ENCODE results near the gene AUTS2.

Gene AUTS2

DNA sequence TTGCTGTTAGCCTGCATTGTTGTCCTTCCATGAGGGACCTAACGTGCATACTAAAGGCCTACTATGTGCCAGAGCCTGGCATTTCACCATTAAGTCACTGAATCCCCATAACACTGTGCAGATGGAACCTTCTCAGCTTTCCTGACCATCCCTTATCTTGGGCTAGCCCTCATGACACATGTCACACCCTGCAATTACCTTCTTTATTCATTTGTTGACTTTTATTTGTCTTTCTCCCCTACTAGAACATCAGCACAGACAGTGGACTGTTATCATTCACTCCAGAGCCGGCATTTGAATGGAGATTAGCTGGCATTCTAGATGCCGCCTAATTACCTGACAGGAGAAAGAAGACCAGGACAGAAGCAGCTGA lies 1062.5 kb downstream of the AUTS2 start:
- FAIRE-seq: no peak

DNA sequence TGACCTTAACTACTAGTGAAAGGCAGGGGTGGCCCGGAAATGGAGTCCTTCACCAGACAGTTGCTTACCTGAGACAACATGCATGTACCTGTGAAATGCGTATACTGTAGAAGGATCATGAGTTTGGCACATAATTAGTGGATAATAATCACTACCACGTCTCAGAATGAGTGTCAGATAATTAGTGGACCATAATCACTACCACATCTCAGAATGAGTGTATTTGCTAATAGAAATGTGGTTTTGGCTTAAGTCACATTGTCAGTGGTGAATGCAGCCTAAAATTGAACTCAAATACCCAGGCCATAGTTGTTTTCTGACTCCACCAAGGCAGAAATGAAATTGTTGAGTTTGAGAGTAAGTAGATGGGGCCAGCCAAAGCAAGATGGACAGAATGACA lies 1065.4 kb downstream of the AUTS2 start:
- no peak for FAIRE-seq

DNA sequence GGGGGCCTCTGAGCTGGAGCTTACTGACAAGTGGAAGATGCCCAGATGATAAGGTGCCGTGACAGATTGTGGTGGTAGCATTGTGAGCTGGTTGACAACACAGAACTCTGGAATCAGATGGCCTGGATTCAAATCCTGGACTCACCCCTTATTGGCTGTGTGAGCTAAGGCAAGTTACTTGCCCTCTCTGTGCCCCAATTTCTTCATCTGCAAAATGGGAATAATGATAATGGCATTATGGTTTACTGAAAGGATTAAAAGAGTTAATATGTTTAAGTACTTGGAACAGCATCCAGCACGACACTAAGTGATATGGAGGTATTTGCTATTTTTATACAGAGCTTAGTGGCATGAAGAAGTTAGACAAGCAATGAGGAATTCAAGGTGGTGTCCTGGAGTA lies 1067.7 kb downstream of the AUTS2 start:
- no peak for FAIRE-seq

DNA sequence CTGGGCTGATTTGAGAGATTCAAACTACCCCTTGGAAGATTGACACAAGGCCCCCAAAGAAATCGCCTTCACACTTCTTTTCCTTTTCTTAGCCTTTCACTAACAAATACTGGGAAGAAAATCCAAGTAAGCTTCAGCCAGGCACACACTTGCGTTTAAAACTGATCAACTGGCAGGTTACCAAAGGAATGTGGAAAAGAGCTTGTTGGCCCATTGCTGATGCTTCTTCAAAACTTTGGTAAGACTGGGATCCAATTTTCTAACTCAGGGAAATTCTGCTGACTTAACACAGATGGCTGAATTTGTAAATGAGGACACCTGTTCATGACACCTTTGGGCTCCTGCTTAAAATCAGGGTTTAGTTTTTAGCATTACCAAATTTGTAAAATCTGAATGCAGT lies 1069.1 kb downstream of the AUTS2 start:
- FAIRE-seq: no peak

DNA sequence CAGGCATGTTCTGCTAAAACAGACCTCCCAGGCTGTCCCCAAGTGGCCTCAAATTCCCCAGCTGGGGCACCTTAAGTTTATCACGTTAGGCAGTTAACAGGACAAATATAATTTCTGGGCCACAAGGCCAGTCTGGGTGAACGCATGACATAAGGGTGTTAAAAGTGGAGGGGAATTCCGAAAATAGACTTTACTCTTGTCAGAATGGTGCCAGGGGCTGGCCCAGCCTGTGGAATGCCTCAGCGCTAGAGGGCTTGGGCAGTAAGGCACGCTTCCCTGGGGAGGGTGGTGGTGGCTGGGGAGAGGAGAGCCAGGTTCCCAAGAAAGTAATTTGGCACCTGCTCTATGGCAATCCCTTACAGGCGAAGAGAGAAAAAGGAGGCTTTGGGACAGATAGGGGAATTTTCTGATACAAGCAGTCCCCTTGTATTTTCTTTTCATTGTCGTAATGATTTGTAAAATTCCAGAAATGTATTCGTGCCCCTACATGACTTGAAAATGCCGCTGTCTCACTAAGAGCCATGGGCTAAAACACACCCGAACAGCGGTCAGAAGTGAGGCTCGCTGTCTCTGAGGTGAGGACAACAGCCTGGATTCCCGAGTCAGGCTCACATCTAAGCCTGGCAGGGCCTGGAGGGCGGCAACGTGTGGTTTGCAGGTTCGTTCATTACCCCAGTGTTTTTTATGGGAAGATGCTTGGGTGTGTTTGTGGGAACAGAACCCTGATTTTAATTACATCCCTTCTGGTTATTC lies 1070.5 kb downstream of the AUTS2 start:
- FAIRE-seq: no peak

DNA sequence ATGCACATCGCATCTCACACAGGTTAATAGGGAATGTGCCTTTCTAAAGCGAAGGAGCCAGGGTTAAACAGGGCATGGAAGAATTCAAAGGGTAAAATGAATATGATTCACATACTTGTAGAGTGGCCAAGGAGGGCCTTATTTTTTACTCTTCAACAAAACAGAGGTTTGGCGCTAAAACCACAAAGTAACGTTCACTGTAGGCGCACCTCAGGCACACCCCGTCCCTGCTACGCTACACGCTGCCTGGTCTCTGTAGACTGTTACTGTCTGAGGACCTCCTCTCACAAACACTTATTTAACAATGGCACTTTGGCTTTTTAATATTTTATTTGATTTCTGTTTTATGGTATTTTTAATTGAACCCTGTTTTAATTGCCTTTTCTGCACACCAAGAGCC lies 1071.6 kb downstream of the AUTS2 start:
- no peak for FAIRE-seq

DNA sequence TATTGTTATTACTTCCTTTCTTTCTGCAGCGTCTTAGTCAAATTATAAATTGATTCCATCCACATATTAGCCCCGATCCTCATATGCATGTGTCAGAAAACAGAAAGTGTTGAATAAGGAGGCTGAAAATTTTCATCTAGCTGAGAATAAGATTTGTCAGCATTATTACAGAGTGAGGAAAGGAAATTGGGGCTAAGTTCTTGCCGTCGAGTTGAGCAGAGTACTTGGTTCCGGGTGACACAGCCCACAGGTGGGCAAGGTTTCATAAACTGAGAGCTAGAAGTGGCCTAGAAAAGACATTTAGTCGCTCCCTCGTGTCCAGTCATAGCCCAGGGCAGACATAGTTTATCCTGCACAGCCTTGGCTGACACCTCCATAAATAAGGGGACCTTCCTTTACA lies 1072.0 kb downstream of the AUTS2 start:
- FAIRE-seq: no peak

DNA sequence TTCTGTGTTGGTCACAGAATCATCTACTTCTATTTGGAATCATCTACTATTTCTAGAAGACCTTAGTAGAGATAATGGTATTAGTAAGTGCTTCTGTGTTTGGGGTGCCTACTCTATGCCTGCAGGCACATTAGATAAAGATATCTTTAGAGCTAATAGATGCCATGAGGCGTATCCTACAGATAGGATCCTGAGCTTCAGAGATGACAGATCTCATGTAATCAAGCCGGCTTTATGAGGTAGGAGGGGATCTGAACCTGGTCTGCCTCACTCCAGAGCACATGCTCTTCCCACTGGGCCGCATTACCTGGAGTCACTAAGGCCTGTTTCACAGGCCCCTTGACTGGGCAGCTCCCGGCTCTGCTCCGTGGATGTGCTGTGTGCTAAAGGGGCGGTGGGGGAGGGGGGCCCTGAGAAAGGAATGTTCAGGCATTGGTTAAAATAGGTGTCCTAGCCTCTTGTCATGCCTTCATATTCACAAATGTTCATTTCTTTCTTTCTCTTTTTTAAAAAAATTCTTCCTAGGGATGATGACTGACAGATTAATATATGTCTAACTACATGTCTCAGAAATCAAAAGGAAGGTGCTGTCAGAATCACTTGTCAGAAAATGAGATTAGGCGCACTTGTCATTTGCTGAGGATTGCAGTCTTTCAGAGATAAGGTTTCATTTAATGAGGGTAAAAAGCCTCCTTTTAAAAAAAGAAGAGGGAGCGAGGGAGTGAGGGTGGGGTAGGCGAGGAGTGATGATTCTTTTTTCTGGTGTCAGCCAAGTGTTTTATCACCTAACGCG lies 1075.7 kb downstream of the AUTS2 start:
- no peak for FAIRE-seq

DNA sequence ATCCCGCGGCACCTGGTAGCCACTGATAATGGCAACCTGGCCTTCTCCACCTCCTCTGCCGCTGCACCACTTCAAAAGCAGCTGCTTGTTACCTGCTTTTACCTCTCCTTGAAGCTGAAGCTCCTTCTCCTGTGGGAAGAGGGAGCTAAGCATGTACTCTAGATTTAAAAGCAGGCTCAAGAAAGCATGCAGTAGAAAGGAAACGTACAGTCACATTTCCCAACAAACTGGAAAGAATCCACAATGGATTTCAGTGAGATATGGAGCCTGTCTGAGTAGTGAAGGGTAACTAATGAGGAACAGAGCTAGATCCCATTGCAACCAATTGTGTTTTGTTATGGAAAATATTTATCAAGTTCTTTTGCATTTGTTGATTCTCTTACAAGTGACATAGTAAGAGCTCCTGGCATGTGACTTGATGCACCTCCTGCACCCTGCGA lies 1076.3 kb downstream of the AUTS2 start:
- FAIRE-seq: no peak

DNA sequence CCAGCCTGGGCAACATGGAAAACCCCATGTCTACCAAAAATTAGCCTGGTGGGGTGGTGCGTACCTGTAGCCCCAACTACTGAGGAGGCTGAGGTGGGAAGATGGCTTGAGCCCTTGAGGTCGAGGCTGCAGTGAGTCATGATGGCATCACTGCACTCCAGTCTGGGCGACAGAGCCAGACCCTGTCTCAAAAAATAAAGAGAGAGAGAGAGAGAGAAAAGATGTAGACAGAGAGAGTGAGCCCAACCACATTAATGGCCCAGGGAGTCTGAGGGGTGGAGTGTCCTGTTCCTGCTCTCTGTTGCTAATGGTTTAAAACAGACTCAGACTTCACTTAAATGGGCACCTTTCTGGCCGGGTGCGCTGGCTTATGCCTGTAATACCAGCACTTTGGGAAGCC lies 1078.0 kb downstream of the AUTS2 start:
- FAIRE-seq: no peak

DNA sequence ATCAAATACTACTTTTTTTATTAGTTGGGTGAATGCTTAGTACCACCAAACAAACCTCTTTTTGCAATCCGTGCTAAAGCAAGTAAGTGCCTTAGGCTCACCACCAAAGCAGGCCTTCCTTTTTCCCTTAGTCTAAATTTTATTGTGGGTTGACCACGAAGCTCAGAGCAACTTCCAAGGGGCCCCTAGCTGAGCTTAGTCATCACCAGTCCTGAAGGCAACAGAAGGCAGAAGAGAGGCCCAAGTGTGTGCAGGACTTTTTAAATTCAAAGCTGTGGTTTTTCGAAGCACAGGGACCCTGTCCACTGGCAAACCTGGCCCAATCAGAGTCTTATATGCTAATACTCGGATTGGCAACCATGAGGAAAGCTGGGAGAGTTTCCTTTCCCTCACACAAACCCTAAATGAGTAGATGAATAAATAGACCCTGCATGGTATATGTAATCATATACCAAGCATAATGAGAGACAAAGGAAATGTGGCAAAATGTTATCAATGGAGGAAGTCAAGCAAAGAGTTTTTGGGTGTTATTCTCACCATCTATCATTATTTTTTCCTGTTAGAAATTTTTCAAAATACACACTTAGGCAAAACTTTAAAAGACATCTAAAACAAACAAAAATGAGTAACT lies 1080.5 kb downstream of the AUTS2 start:
- FAIRE-seq: no peak

DNA sequence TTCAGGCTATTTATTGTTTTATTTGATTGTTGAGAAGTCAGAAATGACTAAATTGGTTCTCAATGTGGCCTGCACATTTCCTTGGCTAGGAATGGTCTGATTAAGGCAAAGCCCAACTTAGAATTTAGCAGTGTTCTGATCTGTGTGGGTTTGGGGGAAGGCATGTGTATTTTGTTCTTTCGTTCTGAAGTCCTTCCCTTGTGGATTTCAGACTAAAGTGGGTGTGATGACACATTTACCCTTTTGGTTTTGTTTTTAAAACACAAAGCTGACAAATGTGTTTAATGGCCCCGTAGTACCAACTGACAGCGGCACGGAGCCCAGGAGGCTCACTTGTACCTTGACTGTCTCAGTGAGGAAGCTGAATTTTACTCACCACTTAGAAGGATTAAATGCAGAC lies 1081.4 kb downstream of the AUTS2 start:
- no peak for FAIRE-seq

DNA sequence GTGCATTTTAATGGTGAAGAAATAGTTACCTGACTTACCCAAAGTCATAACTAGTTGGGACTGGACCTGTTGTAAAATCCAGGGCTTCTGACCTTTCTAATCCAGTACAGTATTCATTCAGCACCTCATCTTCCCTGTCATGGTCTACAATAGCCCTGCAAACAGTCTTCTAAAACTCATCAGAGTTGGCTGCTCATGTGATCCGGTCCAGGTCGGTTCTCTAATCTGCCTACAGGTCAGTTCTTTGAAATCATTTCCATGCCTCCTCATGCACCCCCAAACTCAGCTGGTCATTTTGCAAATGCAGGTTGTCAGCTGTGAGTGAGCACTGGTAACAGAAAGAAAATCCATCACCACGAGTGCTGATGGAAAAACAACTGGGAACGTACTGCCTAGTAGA lies 1082.0 kb downstream of the AUTS2 start:
- no peak for FAIRE-seq

DNA sequence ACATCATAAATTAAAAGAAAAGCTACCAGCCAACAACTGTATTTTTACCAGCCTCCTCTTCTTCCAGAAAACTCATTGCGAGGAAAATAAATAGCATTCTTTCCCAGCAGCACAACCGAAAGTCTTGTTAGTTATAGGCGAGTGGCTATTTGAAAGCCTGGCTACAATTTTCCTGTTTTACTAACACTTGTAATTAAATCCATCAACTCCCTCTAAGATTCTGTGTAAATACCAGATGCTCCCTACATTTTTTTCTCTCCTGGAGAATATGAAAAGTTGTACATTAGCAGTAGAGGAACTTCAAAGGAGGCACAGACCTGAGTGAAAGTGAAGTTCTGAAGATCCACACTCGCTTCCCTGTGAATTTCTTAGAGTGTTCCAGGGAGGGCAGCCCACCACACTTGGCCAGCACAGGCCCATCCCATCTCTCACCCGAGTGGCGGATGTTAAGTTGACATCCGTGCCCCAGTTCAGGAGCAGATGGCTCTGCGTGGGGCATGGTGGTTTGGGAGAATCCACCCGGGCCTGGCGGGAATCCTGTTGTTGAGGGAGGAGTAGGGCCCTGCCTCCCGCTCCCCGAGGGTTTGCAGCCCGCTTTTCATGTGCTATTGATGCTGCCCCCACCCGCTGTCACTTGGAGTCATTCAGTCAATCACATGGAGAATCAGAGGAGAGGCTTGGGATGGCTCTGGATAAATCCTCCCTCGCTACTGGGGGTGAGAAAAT lies 1082.6 kb downstream of the AUTS2 start:
- no peak for FAIRE-seq

DNA sequence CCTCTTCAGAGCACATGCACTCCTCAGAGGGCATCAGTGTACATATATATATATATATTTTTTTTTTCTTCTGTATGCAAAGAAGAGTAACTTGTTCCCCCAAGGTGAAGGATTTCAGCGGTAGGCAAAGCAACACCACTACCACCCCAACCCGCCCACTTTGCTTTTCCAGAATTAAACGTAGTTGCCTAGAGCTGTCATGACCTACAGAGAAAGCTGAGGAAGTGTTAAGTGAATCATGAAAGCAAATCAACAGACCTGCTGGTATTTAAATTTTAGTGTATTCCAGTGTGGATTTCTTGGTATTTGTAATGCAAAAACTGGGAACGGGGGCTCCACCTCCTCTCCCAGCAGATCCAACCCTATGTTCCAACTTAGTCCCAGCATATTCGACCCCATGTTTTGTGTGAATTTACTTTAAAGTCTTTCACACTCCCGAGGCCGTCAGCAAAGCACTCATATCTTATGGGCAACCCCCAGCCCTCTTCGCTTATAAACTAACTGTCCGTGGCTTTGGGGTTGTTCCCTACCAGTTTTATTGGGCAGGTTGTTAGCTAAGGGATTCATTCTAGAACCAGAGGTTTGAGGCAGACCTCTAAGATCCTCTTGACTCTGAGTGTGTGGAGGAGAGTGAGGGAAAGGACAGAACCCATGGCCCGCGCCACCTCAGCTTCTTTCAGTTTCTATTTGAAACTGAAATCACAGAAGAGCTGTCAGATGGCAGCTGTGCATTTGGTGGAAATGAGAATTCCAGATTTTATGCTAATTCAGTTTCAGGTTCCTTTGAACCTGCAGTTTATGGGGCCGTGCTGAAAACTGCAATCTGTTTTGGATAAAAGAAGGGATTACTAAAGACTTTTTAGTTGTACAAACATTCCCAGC lies 1083.4 kb downstream of the AUTS2 start:
- no peak for FAIRE-seq

DNA sequence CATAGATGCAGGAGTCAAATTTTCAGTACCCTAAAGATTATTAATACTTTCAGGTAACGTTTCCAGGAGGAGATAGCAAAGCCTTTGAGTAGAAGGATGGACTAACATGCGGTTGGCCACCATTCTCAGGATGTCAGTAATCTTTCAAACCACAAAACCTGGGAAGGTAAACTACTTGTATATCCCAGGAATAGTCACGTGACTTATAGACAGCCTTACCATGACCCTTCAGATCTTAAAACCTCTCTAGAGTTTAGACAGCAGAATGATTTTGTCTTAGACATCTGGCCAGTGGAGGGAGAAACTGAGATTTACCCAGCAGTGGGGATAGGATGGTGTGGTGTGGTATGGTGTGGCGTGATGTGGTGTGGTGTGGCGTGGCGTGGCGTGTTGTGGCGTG lies 1085.9 kb downstream of the AUTS2 start:
- no peak for FAIRE-seq

DNA sequence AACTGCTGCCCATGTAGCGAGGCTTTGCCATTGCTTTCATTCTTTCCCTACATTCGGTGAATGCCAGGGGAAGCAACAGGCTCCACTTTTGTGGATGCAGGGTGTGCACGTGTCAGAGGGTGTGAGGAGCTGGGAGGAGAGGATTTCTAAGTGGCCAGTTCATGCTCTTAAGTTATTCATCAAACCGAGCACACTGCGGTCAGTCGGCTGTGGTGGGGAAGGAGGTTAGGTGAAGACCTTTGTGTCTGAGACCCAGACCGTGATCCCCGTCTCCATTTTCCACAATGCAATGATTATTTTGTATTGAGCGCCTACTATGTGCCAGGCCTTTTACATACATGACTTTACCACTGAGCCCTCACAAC lies 1095.0 kb downstream of the AUTS2 start:
- no peak for FAIRE-seq

DNA sequence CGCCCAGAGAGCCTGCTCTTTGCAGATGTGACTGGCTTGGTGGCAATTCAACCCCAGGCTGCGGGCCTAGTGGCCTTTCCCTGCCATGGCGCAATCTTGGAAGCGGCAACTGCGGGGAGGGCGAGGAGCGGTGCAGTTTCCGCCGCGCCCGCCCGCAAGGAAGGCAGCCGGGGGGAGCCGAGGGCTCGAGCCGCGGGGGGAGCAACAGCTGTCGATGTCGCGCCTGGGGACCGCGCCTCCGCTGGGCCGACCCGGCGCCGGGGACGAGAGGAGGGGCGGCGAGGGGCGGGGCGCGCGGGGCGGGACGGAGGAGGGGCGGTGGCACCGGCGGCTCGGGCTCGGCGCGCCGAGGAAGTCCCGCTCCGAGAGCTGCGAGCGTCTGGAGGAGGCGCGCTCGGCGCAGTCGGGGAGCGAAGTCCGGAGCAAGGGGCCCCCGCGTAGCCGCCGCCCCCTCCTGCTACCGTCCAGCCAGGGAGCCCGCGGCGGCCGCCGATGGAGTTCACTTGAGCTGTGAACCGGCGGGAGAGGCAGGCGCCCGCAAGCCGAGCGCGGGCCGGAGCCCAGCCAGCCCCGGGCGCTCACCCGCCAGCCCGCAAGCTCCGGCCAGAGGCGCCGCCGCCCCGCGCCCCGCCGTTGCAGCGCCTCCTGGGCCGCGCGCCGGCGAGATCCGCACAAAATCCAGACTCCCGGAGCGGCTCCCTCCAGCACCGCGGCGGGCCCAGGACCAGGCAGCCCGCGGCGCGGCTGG lies 1095.6 kb downstream of the AUTS2 start:
- no peak for FAIRE-seq

DNA sequence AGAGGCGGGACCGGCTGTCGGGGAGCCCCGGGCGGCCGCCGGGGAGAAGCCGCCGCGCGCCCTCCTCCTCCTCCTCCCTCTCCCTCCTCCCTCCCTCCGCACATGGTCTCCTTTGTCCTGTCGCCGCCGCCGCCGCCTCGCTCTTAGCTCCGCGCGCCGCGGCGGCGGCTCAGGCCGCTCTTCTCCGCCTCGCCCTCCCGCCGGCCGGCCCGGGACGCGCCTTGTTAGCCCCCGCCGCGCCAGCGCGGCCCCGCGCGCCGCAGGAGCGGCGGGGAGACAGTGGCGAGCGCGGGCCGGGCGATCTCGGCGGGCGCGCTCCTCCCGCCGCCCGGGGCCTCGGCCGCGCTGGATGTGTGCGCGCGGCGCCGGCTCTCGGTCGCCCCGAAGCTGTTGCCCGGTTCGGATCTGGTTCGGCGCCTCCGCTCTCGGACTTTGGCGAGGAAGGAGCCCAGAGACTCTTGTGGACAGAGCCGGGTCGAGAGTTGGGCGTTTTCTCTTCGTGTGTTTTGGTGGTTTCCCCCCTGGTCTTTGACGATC lies 1096.2 kb downstream of the AUTS2 start:
- FAIRE-seq: no peak

DNA sequence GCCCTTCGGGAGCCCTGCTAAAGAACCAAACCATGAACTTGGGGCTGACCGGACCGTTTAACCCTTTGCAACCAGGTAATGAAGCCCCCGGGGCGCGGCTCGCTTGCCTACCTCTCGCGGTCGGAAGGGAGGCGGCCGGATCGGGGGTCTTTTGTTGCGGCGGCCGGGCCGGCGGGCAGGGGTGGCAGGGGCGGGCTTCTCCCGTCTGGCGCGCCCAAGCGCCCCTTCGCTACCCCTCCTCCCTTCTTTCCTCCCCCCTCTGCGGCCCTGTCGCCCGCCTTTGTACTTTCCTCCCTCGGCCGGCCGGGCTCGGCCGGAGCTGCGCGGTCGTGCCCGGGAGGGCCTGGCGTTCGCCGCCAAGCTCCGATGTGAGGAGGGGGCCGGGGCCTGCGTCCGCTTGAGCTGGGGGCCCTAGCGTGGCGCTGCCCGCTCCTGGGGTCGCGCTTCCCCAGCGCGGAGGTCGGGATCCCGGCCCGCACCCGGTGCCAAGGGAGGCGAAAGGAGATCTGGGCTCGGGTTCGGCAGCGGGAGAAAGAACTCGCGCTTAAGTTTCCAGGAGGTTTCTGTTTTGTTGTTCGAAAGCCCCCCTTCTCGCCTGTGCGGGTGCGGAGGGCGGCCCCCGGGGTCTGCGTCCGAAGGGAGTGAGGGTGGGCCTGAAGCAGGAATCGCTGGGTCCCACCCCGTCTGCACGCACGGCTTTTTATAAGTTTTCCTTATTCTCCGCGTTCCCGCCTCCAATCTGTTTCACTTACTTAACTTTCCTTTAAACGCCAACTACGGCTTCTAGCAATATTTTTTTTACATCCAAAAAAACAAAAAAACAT lies 1096.9 kb downstream of the AUTS2 start:
- no peak for FAIRE-seq

DNA sequence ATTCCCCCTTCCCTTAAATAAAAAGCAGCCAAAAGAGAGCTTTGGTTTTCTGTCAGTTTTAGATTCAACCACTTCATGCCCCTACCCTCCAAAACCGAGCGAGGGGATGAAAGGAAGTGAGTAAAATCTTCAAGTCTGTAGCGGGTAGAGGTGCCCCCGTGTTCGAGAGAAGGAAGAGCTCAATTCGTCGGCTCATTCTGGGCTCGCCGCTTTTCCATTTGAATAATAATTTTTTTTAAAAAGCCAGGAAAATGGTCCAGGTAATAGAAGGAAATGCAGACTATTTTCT lies 1097.5 kb downstream of the AUTS2 start:
- no peak for FAIRE-seq

Measured in A204.1 (cell line).